Mesendoderm (in vitro differentiated cells): ENCODE measurements around the gene STK32A.

Experiments
- DNase-seq: peaks from one replicate; pipeline ENCODE4 v3.0.0; 2013
- H2AK5ac ChIP-seq: 2 replicates; pipeline ENCODE4 v1.6.1; 2013; ENCODE audit warnings: low read length, inconsistent platforms
- H2BK120ac ChIP-seq: 2 replicates; pipeline ENCODE4 v1.6.1; 2013; ENCODE audit warnings: low read depth, mild to moderate bottlenecking, low read length, moderate library complexity, mixed read lengths
- H2BK15ac ChIP-seq: replicated peaks from 2 replicates; pipeline ENCODE4 v1.6.1; 2013; ENCODE audit warnings: low read depth, mild to moderate bottlenecking, moderate library complexity
- H2BK5ac ChIP-seq: 2 replicates; pipeline ENCODE4 v1.6.1; 2013; ENCODE audit warnings: low read length, inconsistent platforms
- H3K18ac ChIP-seq: 2 replicates; pipeline ENCODE4 v1.6.1; 2013; ENCODE audit warnings: mild to moderate bottlenecking, low read length, mixed read lengths
- H3K23ac ChIP-seq: one replicate; pipeline ENCODE4 v1.6.1; 2013; ENCODE audit warnings: low read length
- H3K27ac ChIP-seq: 2 replicates; pipeline ENCODE4 v1.5.1; 2013; ENCODE audit warnings: low read depth, mild to moderate bottlenecking, inconsistent platforms, low read length, moderate library complexity
- H3K27me3 ChIP-seq: 2 replicates; pipeline ENCODE4 v1.6.1; 2013; ENCODE audit warnings: low read length, control low read depth, mild to moderate bottlenecking, inconsistent platforms; ENCODE audit not compliant: insufficient read depth, poor library complexity
- H3K36me3 ChIP-seq: 2 replicates; pipeline ENCODE4 v1.6.1; 2013; ENCODE audit warnings: low read length, inconsistent platforms; ENCODE audit not compliant: control insufficient read depth, insufficient read depth
- H3K4ac ChIP-seq: one replicate; pipeline ENCODE4 v1.6.1; 2013; ENCODE audit warnings: low read depth, mild to moderate bottlenecking, low read length, moderate library complexity
- H3K4me1 ChIP-seq: 2 replicates; pipeline ENCODE4 v1.6.1; 2013; ENCODE audit warnings: low read depth, low read length, inconsistent platforms; ENCODE audit not compliant: control insufficient read depth
- H3K4me2 ChIP-seq: 2 replicates; pipeline ENCODE4 v1.6.1; 2013; ENCODE audit warnings: low read length
- H3K4me3 ChIP-seq: 2 replicates; pipeline ENCODE4 v1.5.1; 2013; ENCODE audit warnings: mild to moderate bottlenecking, low read length
- H3K56ac ChIP-seq: one replicate; pipeline ENCODE4 v1.6.1; 2013; ENCODE audit warnings: low read length
- H3K79me1 ChIP-seq: 2 replicates; pipeline ENCODE4 v1.6.1; 2013; ENCODE audit warnings: low read length, inconsistent platforms
- H3K79me2 ChIP-seq: 2 replicates; pipeline ENCODE4 v1.6.1; 2013; ENCODE audit warnings: mild to moderate bottlenecking, low read length; ENCODE audit not compliant: control insufficient read depth, insufficient read depth
- H3K9ac ChIP-seq: 2 replicates; pipeline ENCODE4 v1.6.1; 2013; ENCODE audit warnings: low read length, inconsistent platforms
- H4K5ac ChIP-seq: one replicate; pipeline ENCODE4 v1.6.1; 2013; ENCODE audit warnings: low read length
- H4K8ac ChIP-seq: one replicate; pipeline ENCODE4 v1.6.1; 2013; ENCODE audit warnings: low read depth, mild to moderate bottlenecking, control low read depth, low read length, moderate library complexity
- WGBS: extraction: QIAGEN DNeasy Blood & Tissue Kit; methylation state at CpG from one replicate; pipeline ENCODE4 v1.1.7; 2013; ENCODE audit warnings: low lambda C conversion rate, missing lambda C conversion rate; ENCODE audit not compliant: insufficient coverage; ENCODE audit errors: extremely low coverage; 5-methylcytosine and 5-hydroxymethylcytosine counted together

Gene STK32A

DNA sequence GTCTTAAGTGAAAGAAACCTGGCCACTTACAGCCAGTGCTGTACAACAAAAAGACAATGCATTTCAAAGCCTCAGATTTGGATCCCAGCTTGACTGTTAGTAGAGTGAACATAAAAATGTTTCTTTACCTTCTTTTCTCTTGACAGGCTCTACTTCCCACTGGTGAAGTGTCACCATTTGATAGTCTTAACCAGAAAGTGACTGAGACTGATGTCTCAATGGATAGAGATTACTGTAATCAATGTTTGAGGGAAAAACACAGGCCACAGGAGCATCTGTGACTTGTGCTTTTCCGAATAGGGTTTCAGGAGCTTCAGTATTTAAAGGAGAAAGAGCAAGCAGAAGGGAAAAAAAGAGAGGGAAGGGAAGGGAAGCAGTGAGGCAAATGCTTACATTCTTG lies 41.7 kb upstream of the STK32A start:
- Histone ChIP-seq H4K5ac (no peak overlapping the region), H3K27ac (no peak overlapping the region), H3K4me1 (peaks cover 5% of the 10 kb centered on the region), H2BK120ac (no peak overlapping the region), H3K36me3 (no peaks in the 10 kb centered on the region), H3K23ac (no peak overlapping the region), H3K79me1 (no peaks in the 10 kb centered on the region), H3K9ac (no peak overlapping the region), H2BK5ac (no peak overlapping the region), H3K4me2 (no peak overlapping the region), H2AK5ac (no peak overlapping the region), H3K18ac (no peak overlapping the region), H3K4me3 (no peak overlapping the region), H3K27me3 (no peaks in the 10 kb centered on the region), H3K4ac (no peak overlapping the region), H3K79me2 (no peaks in the 10 kb centered on the region), H3K56ac (no peak overlapping the region), H4K8ac (no peak overlapping the region), H2BK15ac (no peak overlapping the region)
- no CpG with 5 or more reads among the region's 1 CpG for WGBS
- DNase-seq = no peak

DNA sequence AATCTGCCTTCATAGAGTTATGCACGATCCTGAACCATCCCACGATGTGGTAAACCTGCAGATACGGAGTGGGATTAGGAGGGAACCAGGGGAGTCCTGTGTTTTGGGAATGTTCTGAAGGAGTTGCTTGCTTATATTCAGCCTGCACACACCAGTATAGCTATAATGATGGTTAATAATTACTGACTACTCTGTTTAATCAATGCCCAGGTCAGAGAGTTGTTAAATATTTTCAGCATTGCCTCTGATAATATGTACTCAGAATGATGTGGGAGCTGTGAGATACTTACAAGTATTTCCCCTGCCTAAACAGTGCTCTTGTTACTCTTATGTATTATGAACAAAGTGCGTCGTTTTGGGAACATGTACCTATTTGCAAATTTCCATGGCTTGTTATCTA lies 34.8 kb upstream of the STK32A start:
- Histone ChIP-seq H3K18ac (no peak overlapping the region), H2BK120ac (no peak overlapping the region), H2AK5ac (no peak overlapping the region), H2BK15ac (no peak overlapping the region), H3K4me1 (no peaks in the 10 kb centered on the region), H3K79me2 (no peaks in the 10 kb centered on the region), H4K5ac (no peak overlapping the region), H3K9ac (no peak overlapping the region), H3K4me2 (no peak overlapping the region), H3K56ac (no peak overlapping the region), H3K36me3 (no peaks in the 10 kb centered on the region), H3K27ac (no peak overlapping the region), H3K79me1 (no peaks in the 10 kb centered on the region), H3K4me3 (no peak overlapping the region), H3K4ac (no peak overlapping the region), H2BK5ac (no peak overlapping the region), H3K23ac (no peak overlapping the region), H3K27me3 (no peaks in the 10 kb centered on the region), H4K8ac (no peak overlapping the region)
- no peak for DNase-seq
- no CpG with 5 or more reads among the region's 5 CpGs for WGBS

DNA sequence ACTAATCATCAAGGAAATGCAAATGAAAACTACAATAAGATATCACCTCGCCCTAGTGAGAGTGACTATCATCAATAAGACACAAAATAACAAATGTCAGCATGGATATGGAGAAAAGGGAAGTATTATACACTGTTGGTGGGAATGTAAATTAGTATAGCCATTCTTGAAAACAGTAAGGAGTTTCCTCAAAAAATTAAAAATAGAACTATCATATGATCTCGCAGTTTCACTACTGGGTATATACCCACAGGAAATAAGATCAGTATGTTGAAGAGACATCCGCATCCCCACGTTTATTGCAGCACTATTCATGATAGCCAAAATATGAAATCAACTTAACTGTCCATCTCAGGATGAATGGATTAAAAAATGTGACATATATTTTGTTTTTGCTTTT lies 31.6 kb upstream of the STK32A start:
- Histone ChIP-seq H3K4me3 (no peak overlapping the region), H3K4me1 (no peaks in the 10 kb centered on the region), H3K18ac (no peak overlapping the region), H2BK5ac (no peak overlapping the region), H2BK15ac (no peak overlapping the region), H2AK5ac (no peak overlapping the region), H3K9ac (no peak overlapping the region), H3K79me2 (no peaks in the 10 kb centered on the region), H3K56ac (no peak overlapping the region), H2BK120ac (no peak overlapping the region), H3K4ac (no peak overlapping the region), H4K8ac (no peak overlapping the region), H4K5ac (no peak overlapping the region), H3K23ac (no peak overlapping the region), H3K27ac (no peak overlapping the region), H3K36me3 (no peaks in the 10 kb centered on the region), H3K79me1 (no peaks in the 10 kb centered on the region), H3K4me2 (no peak overlapping the region), H3K27me3 (no peaks in the 10 kb centered on the region)
- no peak for DNase-seq
- WGBS = no CpG with 5 or more reads among the region's 4 CpGs

DNA sequence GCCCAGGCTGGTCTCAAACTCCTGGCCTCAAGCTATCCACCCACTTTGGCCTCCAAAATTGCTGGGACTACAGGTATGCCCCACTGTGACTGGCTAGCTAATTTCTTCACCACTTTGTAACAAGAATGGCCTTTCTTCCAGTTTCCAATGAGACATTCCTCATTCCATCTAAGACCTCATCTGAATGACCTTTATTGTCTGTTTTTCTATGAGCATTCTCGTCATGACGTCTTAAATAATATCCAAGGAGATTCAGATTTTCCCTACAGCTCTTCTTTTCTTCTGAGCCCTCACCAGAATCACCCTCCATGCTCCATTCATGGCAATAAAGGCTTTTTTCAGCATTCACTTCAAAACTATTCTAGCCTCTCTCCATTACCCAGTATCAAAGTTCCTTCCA lies 30.2 kb upstream of the STK32A start:
- no peak overlapping the region for H3K56ac ChIP-seq
- no peak overlapping the region for H2BK120ac ChIP-seq
- H2AK5ac ChIP-seq = no peak overlapping the region
- H3K27ac ChIP-seq = no peak overlapping the region
- DNase-seq = no peak
- no peak overlapping the region for H3K4me2 ChIP-seq
- H3K79me1 ChIP-seq = no peaks in the 10 kb centered on the region
- H3K36me3 ChIP-seq = no peaks in the 10 kb centered on the region
- H3K9ac ChIP-seq = no peak overlapping the region
- no peaks in the 10 kb centered on the region for H3K79me2 ChIP-seq
- no peaks in the 10 kb centered on the region for H3K4me1 ChIP-seq
- H4K5ac ChIP-seq = no peak overlapping the region
- H3K18ac ChIP-seq = no peak overlapping the region
- H3K23ac ChIP-seq = no peak overlapping the region
- no peak overlapping the region for H4K8ac ChIP-seq
- no peaks in the 10 kb centered on the region for H3K27me3 ChIP-seq
- WGBS = no CpG with 5 or more reads among the region's 2 CpGs
- no peak overlapping the region for H3K4ac ChIP-seq
- H2BK5ac ChIP-seq = no peak overlapping the region
- H2BK15ac ChIP-seq = no peak overlapping the region
- H3K4me3 ChIP-seq = no peak overlapping the region

DNA sequence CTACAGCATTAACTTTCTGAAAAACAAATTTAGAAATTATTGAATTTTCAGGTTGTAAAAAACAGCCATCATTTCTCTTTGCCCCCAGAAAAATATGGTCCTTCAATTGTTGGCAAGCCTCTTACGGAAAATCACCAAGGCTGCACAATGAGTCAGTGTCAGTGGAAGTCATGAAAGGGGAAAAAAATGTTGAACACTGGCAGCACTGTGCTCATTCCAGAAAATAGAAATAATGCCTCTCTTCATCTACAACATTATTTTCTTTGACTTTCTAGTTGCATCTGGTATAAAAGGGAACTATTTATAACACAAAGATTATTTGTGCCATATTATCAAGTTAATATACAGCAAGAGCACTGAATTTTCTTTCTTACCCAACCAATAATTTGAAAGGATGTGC lies 26.7 kb upstream of the STK32A start:
- Histone ChIP-seq H3K56ac (no peak overlapping the region), H3K18ac (no peak overlapping the region), H3K23ac (no peak overlapping the region), H2AK5ac (no peak overlapping the region), H3K79me1 (no peaks in the 10 kb centered on the region), H3K4ac (no peak overlapping the region), H3K4me3 (no peak overlapping the region), H3K9ac (no peak overlapping the region), H2BK5ac (no peak overlapping the region), H3K27me3 (no peaks in the 10 kb centered on the region), H3K27ac (no peak overlapping the region), H4K8ac (no peak overlapping the region), H3K4me1 (no peaks in the 10 kb centered on the region), H3K79me2 (no peaks in the 10 kb centered on the region), H2BK120ac (no peak overlapping the region), H3K4me2 (no peak overlapping the region), H4K5ac (no peak overlapping the region), H2BK15ac (no peak overlapping the region), H3K36me3 (no peaks in the 10 kb centered on the region)
- WGBS = no CpG with 5 or more reads among the region's 1 CpG
- no peak for DNase-seq

DNA sequence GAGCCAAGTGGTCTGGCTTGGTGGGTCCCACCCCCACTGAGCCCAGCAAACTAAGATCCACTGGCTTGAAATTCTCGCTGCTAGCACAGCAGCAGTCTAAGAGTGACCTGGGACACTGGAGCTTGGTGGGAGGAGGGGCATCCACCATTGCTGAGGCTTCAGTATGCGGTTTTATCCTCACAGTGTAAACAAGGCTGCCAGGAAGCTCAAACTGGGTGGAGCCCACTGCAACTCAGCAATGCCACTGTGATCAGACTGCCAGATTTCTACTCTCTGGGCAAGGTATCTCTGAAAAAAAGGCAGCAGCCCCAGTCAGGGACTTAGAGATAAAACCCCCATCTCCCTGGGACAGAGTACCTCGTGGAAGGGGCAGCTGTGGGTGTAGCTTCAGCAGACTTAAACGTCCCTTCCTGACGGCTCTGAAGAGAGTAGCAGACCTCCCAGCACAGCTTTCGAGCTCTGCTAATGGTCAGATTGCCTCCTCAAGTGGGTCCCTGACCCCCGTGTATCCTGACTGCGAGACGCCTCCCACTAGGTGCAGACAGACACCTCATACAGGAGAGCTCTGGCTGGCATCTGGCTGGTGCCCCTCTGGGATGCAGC lies 18.2 kb upstream of the STK32A start:
- Histone ChIP-seq H3K27me3 (no peaks in the 10 kb centered on the region), H2AK5ac (no peak overlapping the region), H3K56ac (peak overlapping the region; percentile 70), H3K79me2 (no peaks in the 10 kb centered on the region), H3K4me1 (peaks cover 4% of the 10 kb centered on the region), H3K9ac (peak overlapping the region; percentile 8), H3K79me1 (no peaks in the 10 kb centered on the region), H4K5ac (no peak overlapping the region), H3K4me2 (no peak overlapping the region), H4K8ac (no peak overlapping the region), H3K4me3 (no peak overlapping the region), H3K4ac (no peak overlapping the region), H2BK120ac (no peak overlapping the region), H3K18ac (no peak overlapping the region), H3K27ac (no peak overlapping the region), H2BK5ac (peak overlapping the region; percentile 66), H3K23ac (peak overlapping the region; percentile 96), H3K36me3 (no peaks in the 10 kb centered on the region), H2BK15ac (no peak overlapping the region)
- DNase-seq = peak; percentile 61
- no CpG with 5 or more reads among the region's 9 CpGs for WGBS
